ENCODE results near the gene LCA5L. TPM values are rescaled to one million over a fixed set of nuclear protein-coding genes. Genes with fewer than 3 reads are reported as not detected.
A peak's percentile ranks its signal among the peaks of the same experiment; 100 is the strongest.
"Not testable (repeated sequence)": the region's sequence is repeated elsewhere in the genome, so short reads cannot be mapped to it uniquely, and the experiment has no call there.

Gene LCA5L
- total and polyA plus RNA-seq, 2 of the 13 experiments (the other 11 are each of a cell fraction or from before 2014, with no cell fraction given): 0.13 to 0.55 TPM

DNA sequence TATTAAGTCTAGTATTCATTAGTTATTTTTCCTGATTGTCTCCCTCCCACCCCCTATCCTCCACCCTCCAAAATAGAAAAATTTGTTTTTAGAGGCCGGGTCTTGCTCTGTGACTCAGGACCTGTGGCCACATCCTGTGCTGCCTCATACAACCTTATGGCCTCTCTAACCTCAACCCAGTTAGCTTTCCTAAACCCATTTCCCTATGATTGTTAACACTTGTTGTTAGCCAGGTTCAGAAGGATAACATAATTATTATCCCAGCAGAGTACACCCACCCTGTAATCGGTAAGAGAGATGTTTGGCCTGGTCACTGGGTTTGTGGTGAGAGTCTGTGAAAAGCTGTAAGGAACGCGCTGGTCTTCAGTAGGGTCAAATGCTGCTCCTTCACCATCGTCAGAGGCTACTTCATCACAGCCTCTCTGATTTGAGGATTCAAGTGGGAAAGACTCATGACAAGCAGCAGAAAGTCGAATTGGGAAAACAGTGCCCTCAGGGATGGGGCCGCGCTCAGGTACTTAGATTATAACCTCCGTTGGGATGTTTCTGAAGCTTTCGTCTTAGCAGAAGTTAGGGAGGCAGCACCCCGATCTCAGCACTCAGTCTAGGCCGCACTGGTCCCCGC lies 60.8 kb downstream of the LCA5L start:
- H3K4me3 ChIP-seq (replicated peaks in 1 of 3; ENCODE audit: insufficient read depth in 1 of 3, low read depth in 2 of 3, low read length in 3 of 3): peak overlapping the region; percentile 48 to 76 (median 61)
- peak; percentile 12 for DNase-seq (ENCODE audit: low spot score)
- no peak overlapping the region for H2AFZ ChIP-seq (ENCODE audit: low read length)
- intact Hi-C loops (cut with micrococcal nuclease; ENCODE audit: unreplicated experiment): loop anchor here (5.0 kb wide), 1 partner anchor 58 kb away; no protein-coding TSS in a partner anchor
- peak overlapping the region; percentile 92 for H3K9ac ChIP-seq (ENCODE audit: insufficient read depth, low read depth, low read length)
- peaks cover 6% of the 10 kb centered on the region; the same call in 1 of the 2 replicates for H4K20me1 ChIP-seq (ENCODE audit: insufficient read depth, low read length)
- ChIA-PET CTCF (ENCODE audit: low intra/inter-chr PET ratio, low total read pairs) (no interaction called here), POLR2A (interaction anchor here (0.9 to 3.7 kb wide), 9 partner anchors 9 to 1942 kb away, joined by 3 to 47 read pairs (median 6); partner anchors contain the start of genes BRWD1, HMGN1 and LCA5L)
- in situ Hi-C loops (cut with HindIII; ENCODE audit: extremely low pct_ligation_motif_present, low pct_unique_long_range_greater_than_20kb): loop anchor here (5.0 kb wide), 1 partner anchor 37 kb away; the partner anchor contains the start of gene HMGN1
- peak overlapping the region; percentile 98 for H3K27ac ChIP-seq (ENCODE audit: extremely low read length, insufficient read depth, low read length)
- TSS peak; percentile 95 for BruUV-seq (replicated peaks)
- H3K4me2 ChIP-seq (ENCODE audit: low read depth, low read length): peak overlapping the region; percentile 78
- 55% methylated on average over 13 of the region's 13 CpGs for WGBS (ENCODE audit: low lambda C conversion rate)
- no peaks in the 10 kb centered on the region for H3K9me3 ChIP-seq (ENCODE audit: low read length)
- ATAC-seq: no peak
- H3K4me1 ChIP-seq (ENCODE audit: insufficient read depth, low read length): peaks cover 48% of the 10 kb centered on the region
- peak; percentile 77 for TF ChIP-seq RBM22 (optimal IDR thresholded peaks at IDR 0.05; ENCODE audit: low read length)
- TF ChIP-seq PAF1 (CRISPR knock-in tag; IDR thresholded peaks at IDR 0.05): 0 out of 2 replicates have a peak, but pooled peaks have one; percentile 20
- peak; percentile 53; the same call in 1 of the 2 replicates for TF ChIP-seq ZFY (CRISPR knock-in tag; IDR thresholded peaks at IDR 0.05)
- no peak for TF ChIP-seq U2AF1 (optimal IDR thresholded peaks at IDR 0.05; ENCODE audit: low read depth, low read length)
- TF ChIP-seq NAIF1 (CRISPR knock-in tag; IDR thresholded peaks at IDR 0.05; ENCODE audit: borderline replicate concordance): 0 out of 2 replicates have a peak, but pooled peaks have one; percentile 13
- TF ChIP-seq ZFX (CRISPR knock-in tag; IDR thresholded peaks at IDR 0.05; ENCODE audit: low read depth): peak; percentile 51; the same call in 1 of the 2 replicates
- 0 out of 2 replicates have a peak, but pooled peaks have one; percentile 18 for TF ChIP-seq ZBTB21 (CRISPR knock-in tag; IDR thresholded peaks at IDR 0.05)
- peak; percentile 54 for TF ChIP-seq SRSF1 (optimal IDR thresholded peaks at IDR 0.05; ENCODE audit: low read depth, low read length)
- TF ChIP-seq ZNF7 (CRISPR knock-in tag; IDR thresholded peaks at IDR 0.05): no peak
- no peak for FAIRE-seq
- H3K36me3 ChIP-seq (replicated peaks in 1 of 2; ENCODE audit: control insufficient read depth in 1 of 2, insufficient read depth in 2 of 2, low read length in 2 of 2): no peaks in the 10 kb centered on the region
- H3K27me3 ChIP-seq (ENCODE audit: control insufficient read depth in 1 of 2, insufficient read depth in 2 of 2, low read length in 2 of 2): no peaks in the 10 kb centered on the region; a peak in 1 of 5 replicates
- H3K79me2 ChIP-seq (ENCODE audit: insufficient read depth, low read length): peaks cover 50% of the 10 kb centered on the region

DNA sequence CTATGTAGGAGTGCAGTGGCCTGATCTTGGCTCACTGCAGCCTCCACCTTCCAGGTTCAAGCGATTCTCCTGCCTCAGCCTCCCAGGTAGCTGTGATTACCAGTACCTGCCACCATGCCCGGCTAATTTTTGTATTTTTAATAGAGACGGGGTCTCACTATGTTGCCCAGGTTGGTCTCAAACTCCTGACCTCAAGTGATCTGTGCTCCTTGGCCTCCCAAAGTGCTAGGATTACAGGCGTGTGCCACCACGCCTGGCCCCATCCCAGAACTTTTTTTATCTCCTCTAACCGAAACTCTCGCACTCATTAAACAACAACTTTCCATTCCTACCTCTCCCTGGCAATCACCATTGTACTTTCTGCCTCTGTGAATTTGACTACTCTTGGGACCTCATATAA lies 63.5 kb downstream of the LCA5L start:
- H3K36me3 ChIP-seq (replicated peaks in 1 of 2; ENCODE audit: control insufficient read depth in 1 of 2, insufficient read depth in 2 of 2, low read length in 2 of 2); FAIRE-seq; H2AFZ ChIP-seq (ENCODE audit: low read length); H3K27ac ChIP-seq (ENCODE audit: extremely low read length, insufficient read depth, low read length); CTCF ChIA-PET (ENCODE audit: low intra/inter-chr PET ratio, low total read pairs); H3K27me3 ChIP-seq (ENCODE audit: control insufficient read depth in 1 of 2, insufficient read depth in 2 of 2, low read length in 2 of 2); H3K9me3 ChIP-seq (ENCODE audit: low read length); ATAC-seq; H3K9ac ChIP-seq (ENCODE audit: insufficient read depth, low read depth, low read length); H4K20me1 ChIP-seq (ENCODE audit: insufficient read depth, low read length); in situ Hi-C loops (cut with HindIII; ENCODE audit: extremely low pct_ligation_motif_present, low pct_unique_long_range_greater_than_20kb); H3K4me3 ChIP-seq (replicated peaks in 1 of 3; ENCODE audit: insufficient read depth in 1 of 3, low read depth in 2 of 3, low read length in 3 of 3); intact Hi-C loops (cut with micrococcal nuclease; ENCODE audit: unreplicated experiment); DNase-seq (ENCODE audit: low spot score); POLR2A ChIA-PET; BruUV-seq (replicated peaks): not testable (repeated sequence)
- Histone ChIP-seq H3K4me1 (ENCODE audit: insufficient read depth, low read length) (peaks cover 46% of the 10 kb centered on the region), H3K4me2 (ENCODE audit: low read depth, low read length) (0 out of 2 replicates have a peak overlapping the region, but pooled peaks have one; percentile 88), H3K79me2 (ENCODE audit: insufficient read depth, low read length) (peaks cover 32% of the 10 kb centered on the region)
- 96% methylated on average over 7 of the region's 7 CpGs for WGBS (ENCODE audit: low lambda C conversion rate)
